CD14-positive monocyte (primary cell): ENCODE results near the gene MUS81. TPM values are rescaled to one million over a fixed set of nuclear protein-coding genes. Genes with fewer than 3 reads are reported as not detected.

Experiments used
- DNase-seq, 3 donors: peaks; one replicate each; pipeline ENCODE4 v3.0.0-alpha.2; 2011 to 2022
- H2AFZ ChIP-seq: 2 replicates; pipeline ENCODE4 v1.6.0; 2012; ENCODE audit warnings: mild to moderate bottlenecking, low read depth, low read length, inconsistent platforms; ENCODE audit not compliant: insufficient read depth, poor library complexity, severe bottlenecking
- H3K27ac ChIP-seq, 2 donors: 1 replicate in 1 of 2; 2 replicates in 1 of 2; pipeline ENCODE4 v1.5.1; 2012 to 2013; ENCODE audit warnings: low read length in 2 of 2, control low read depth in 1 of 2, inconsistent platforms in 1 of 2, low read depth in 1 of 2, mild to moderate bottlenecking in 1 of 2
- H3K27me3 ChIP-seq, 2 donors: one replicate each; pipeline versions ENCODE4 v1.6.0 to v1.6.1; 2011 to 2013; ENCODE audit warnings: low read length in 2 of 2; ENCODE audit not compliant: control insufficient read depth in 2 of 2, insufficient read depth in 2 of 2
- H3K36me3 ChIP-seq, 2 donors: replicated peaks in 1 of 2; 1 replicate in 1 of 2; 2 replicates in 1 of 2; pipeline versions ENCODE4 v1.5.1 to v1.6.1; 2012 to 2013; ENCODE audit warnings: low read length in 2 of 2, control low read depth in 1 of 2, inconsistent platforms in 1 of 2, mild to moderate bottlenecking in 1 of 2; ENCODE audit not compliant: insufficient read depth in 2 of 2, control insufficient read depth in 1 of 2
- H3K4me1 ChIP-seq, 2 donors: 1 replicate in 1 of 2; 2 replicates in 1 of 2; pipeline versions ENCODE4 v1.5.1 to v1.6.1; 2012 to 2013; ENCODE audit warnings: low read length in 2 of 2, control low read depth in 1 of 2, inconsistent platforms in 1 of 2, mild to moderate bottlenecking in 1 of 2, moderate library complexity in 1 of 2; ENCODE audit not compliant: insufficient read depth in 2 of 2, control insufficient read depth in 1 of 2
- H3K4me2 ChIP-seq: replicated peaks from 2 replicates; pipeline ENCODE3; 2012; ENCODE audit warnings: low read length, moderate library complexity, mild to moderate bottlenecking; ENCODE audit not compliant: poor library complexity, severe bottlenecking; ENCODE audit errors: extremely low read depth
- H3K4me3 ChIP-seq, 3 experiments: fragments of 200-600 bp in 1 of 3; sonication (generic) in 1 of 3; replicated peaks in 1 of 3; 1 replicate in 2 of 3; 2 replicates in 1 of 3; pipeline ENCODE4 v1.5.1; 2011 to 2013; ENCODE audit warnings: low read length in 3 of 3, mild to moderate bottlenecking in 3 of 3, control low read depth in 2 of 3, low read depth in 2 of 3, inconsistent platforms in 1 of 3, moderate library complexity in 1 of 3
- H3K79me2 ChIP-seq: 2 replicates; pipeline ENCODE4 v1.6.0; 2012; ENCODE audit warnings: mild to moderate bottlenecking, control low read depth, inconsistent platforms, low read length, moderate library complexity; ENCODE audit not compliant: insufficient read depth
- H3K9ac ChIP-seq: 2 replicates; pipeline ENCODE4 v1.6.0; 2017; ENCODE audit warnings: low read length, mild to moderate bottlenecking; ENCODE audit not compliant: insufficient read depth, poor library complexity, severe bottlenecking
- H3K9me3 ChIP-seq, 2 donors: replicated peaks in 1 of 2; 1 replicate in 1 of 2; 2 replicates in 1 of 2; pipeline versions ENCODE4 v1.5.1 to v1.6.1; 2012 to 2013; ENCODE audit warnings: low read length in 2 of 2, control low read depth in 1 of 2; ENCODE audit not compliant: control insufficient read depth in 1 of 2, insufficient read depth in 1 of 2
- H4K20me1 ChIP-seq: 2 replicates; pipeline ENCODE4 v1.6.0; 2012; ENCODE audit warnings: mild to moderate bottlenecking, low read length, control low read depth, moderate library complexity; ENCODE audit not compliant: insufficient read depth
- H3K27ac Mint-ChIP-seq, 7 donors: one replicate each; pipeline ENCODE4 v1.8.0; 2020; ENCODE audit warnings: mild to moderate bottlenecking in 7 of 7, mixed read lengths in 7 of 7, moderate library complexity in 6 of 7, inconsistent platforms in 2 of 7
- H3K27me3 Mint-ChIP-seq, 3 donors: one replicate each; pipeline ENCODE4 v1.8.0; 2021 to 2022; ENCODE audit warnings: low read depth in 3 of 3, mild to moderate bottlenecking in 3 of 3, mixed read lengths in 3 of 3, moderate library complexity in 3 of 3, inconsistent platforms in 1 of 3
- H3K36me3 Mint-ChIP-seq, 2 donors: one replicate each; pipeline ENCODE4 v1.8.0; 2020; ENCODE audit warnings: mixed read lengths in 2 of 2, inconsistent platforms in 1 of 2, mild to moderate bottlenecking in 1 of 2
- H3K4me1 Mint-ChIP-seq: one replicate; pipeline ENCODE4 v1.8.0; 2020; ENCODE audit warnings: mild to moderate bottlenecking, mixed read lengths
- H3K4me3 Mint-ChIP-seq, 2 donors: one replicate each; pipeline ENCODE4 v1.8.0; 2020; ENCODE audit warnings: mild to moderate bottlenecking in 2 of 2, mixed read lengths in 2 of 2, moderate library complexity in 1 of 2
- H3K9me3 Mint-ChIP-seq, 7 donors: one replicate each; pipeline ENCODE4 v1.8.0; 2020 to 2022; ENCODE audit warnings: mixed read lengths in 7 of 7, mild to moderate bottlenecking in 6 of 7, moderate library complexity in 6 of 7, inconsistent platforms in 2 of 7
- CTCF ChIP-seq: fragments of 200-600 bp; IDR thresholded peaks from one replicate; pipeline ENCODE4 v1.8.0; 2022; ENCODE audit warnings: antibody characterized with exemption, mild to moderate bottlenecking
- WGBS: methylation state at CpG from one replicate; pipeline ENCODE4 v1.1.5; 2013; ENCODE audit warnings: missing lambda C conversion rate; ENCODE audit not compliant: insufficient coverage; 5-methylcytosine and 5-hydroxymethylcytosine counted together
- intact Hi-C, 2 donors: fragments of 100-400 bp; cut with micrococcal nuclease; formaldehyde crosslinking; loops; one replicate each; pipeline versions ENCODE4 v1.15.0 to v1.15.1; 2023
- polyA plus RNA-seq, 3 donors: library from polyadenylated mRNA; depleted of rRNA in 1 of 3; unstranded in 2 of 3; stranded (reverse) in 1 of 3; fragments of 300-500 nt in 2 of 3; fragments of >200 nt in 1 of 3; fragmentation: Illumina TruSeq in 2 of 3; gene quantifications; 1 replicate in 2 of 3; 2 replicates in 1 of 3; pipeline ENCODE4 v1.2.3, GENCODE V29; 2012 to 2021

The MUS81 gene
- polyA plus RNA-seq, 3 donors, result 15.0 to 87.5 (median 16.4) TPM

- H3K4me3 ChIP-seq, result no peak overlapping the region
- intact Hi-C loops, result loop anchor here in 1 of 2 donors (5.0 kb wide), 1 partner anchor 104 kb away; no protein-coding TSS in a partner anchor
- no peak overlapping the region for H3K9ac ChIP-seq
- DNase-seq, result no peak
- peaks cover 0 to 2% (median 0%) of the 10 kb centered on the region in 3 donors for H3K27me3 Mint-ChIP-seq
- peaks cover 40% of the 10 kb centered on the region for H3K4me1 Mint-ChIP-seq
- no peak overlapping the region for H3K4me3 Mint-ChIP-seq
- no peak overlapping the region for H3K27ac ChIP-seq
- peaks cover 22% of the 10 kb centered on the region for H3K79me2 ChIP-seq
- H3K36me3 Mint-ChIP-seq, result peaks cover 44 to 56% of the 10 kb centered on the region in 2 donors
- H3K27me3 ChIP-seq, result no peaks in the 10 kb centered on the region
- H3K36me3 ChIP-seq, result peaks cover 36 to 46% of the 10 kb centered on the region in 2 donors
- no peak for TF ChIP-seq CTCF
- H3K4me2 ChIP-seq, result no peak overlapping the region
- 92% methylated on average over 7 of the region's 13 CpGs for WGBS
- H4K20me1 ChIP-seq, result peaks cover 15% of the 10 kb centered on the region
- H3K27ac Mint-ChIP-seq, result peak overlapping the region in 1 of 7 donors; percentile 25
- peaks cover 23 to 43% of the 10 kb centered on the region in 2 donors for H3K4me1 ChIP-seq
- no peaks in the 10 kb centered on the region for H3K9me3 ChIP-seq
- peaks cover 0 to 2% (median 0%) of the 10 kb centered on the region in 7 donors for H3K9me3 Mint-ChIP-seq
- no peak overlapping the region for H2AFZ ChIP-seq
These were observed 23.0 kb downstream of the MUS81 start for GRCh38 chr11:65883058-65883761.

GRCh38 chr11:65883786-65884715 is 23.8 kb downstream of the MUS81 start:
- no peak for DNase-seq
- Histone ChIP-seq H3K4me2 (no peak overlapping the region), H3K9ac (no peak overlapping the region), H2AFZ (no peak overlapping the region), H3K4me1 (peaks cover 28 to 49% of the 10 kb centered on the region in 2 donors), H3K27me3 (no peaks in the 10 kb centered on the region), H3K27ac (no peak overlapping the region), H3K79me2 (peaks cover 22% of the 10 kb centered on the region), H3K36me3 (peaks cover 36 to 46% of the 10 kb centered on the region in 2 donors), H4K20me1 (peaks cover 15% of the 10 kb centered on the region), H3K9me3 (no peaks in the 10 kb centered on the region), H3K4me3 (no peak overlapping the region)
- Mint-ChIP-seq H3K9me3 (peaks cover 0 to 2% (median 0%) of the 10 kb centered on the region in 7 donors), H3K27me3 (no peaks in the 10 kb centered on the region), H3K27ac (peak overlapping the region in 5 of 7 donors; percentile 54 to 79 (median 71)), H3K4me1 (peaks cover 42% of the 10 kb centered on the region), H3K4me3 (no peak overlapping the region), H3K36me3 (peaks cover 44 to 56% of the 10 kb centered on the region in 2 donors)
- TF ChIP-seq CTCF, result no peak
- intact Hi-C loops, result loop anchor here (1.0 to 5.0 kb wide), 2 partner anchors 103 to 105 kb away; no protein-coding TSS in a partner anchor
- 93% methylated on average over 22 of the region's 28 CpGs for WGBS
